Transverse colon (tissue), 4 donors: Measurements from ENCODE around the gene GRAPL. TPM values are rescaled to one million over a fixed set of nuclear protein-coding genes. Genes with fewer than 3 reads are reported as not detected.
"Not testable (repeated sequence)": the region's sequence is repeated elsewhere in the genome, so short reads cannot be mapped to it uniquely, and the experiment has no call there.

ENCODE experiments used
- DNase-seq: peaks from one replicate; pipeline ENCODE4 v3.0.0-alpha.2; 2019
- H3K27ac ChIP-seq, 4 donors: fragments of 200-600 bp; sonication (generic); 2 replicates each; pipeline ENCODE4 v1.5.1; 2016 to 2018; ENCODE audit warnings: inconsistent platforms in 4 of 4
- H3K27me3 ChIP-seq: fragments of 200-600 bp; sonication (generic); 2 replicates; pipeline ENCODE4 v1.5.1; 2017; ENCODE audit warnings: inconsistent platforms
- H3K36me3 ChIP-seq, 4 donors: fragments of 200-600 bp; sonication (generic); 2 replicates each; pipeline ENCODE4 v1.5.1; 2017 to 2019; ENCODE audit warnings: inconsistent platforms in 4 of 4
- H3K4me1 ChIP-seq, 4 donors: fragments of 200-600 bp; sonication (generic); 2 replicates each; pipeline ENCODE4 v1.5.1; 2017 to 2020; ENCODE audit warnings: inconsistent platforms in 4 of 4
- H3K4me3 ChIP-seq, 4 donors: fragments of 200-600 bp; sonication (generic); 1 replicate in 1 of 4; 2 replicates in 3 of 4; pipeline versions ENCODE4 v1.5.1 to v1.6.1; 2017 to 2019; ENCODE audit warnings: inconsistent platforms in 4 of 4
- H3K9me3 ChIP-seq, 2 donors: fragments of 200-600 bp; sonication (generic); 2 replicates each; pipeline ENCODE4 v1.5.1; 2017 to 2019; ENCODE audit warnings: inconsistent platforms in 2 of 2
- POLR2AphosphoS5 ChIP-seq, 3 donors: sonication (generic); formaldehyde crosslinking; IDR thresholded peaks; one replicate each; pipeline ENCODE4 v1.6.1; 2016; ENCODE audit warnings: antibody characterized with exemption in 3 of 3
- WGBS, 2 donors: methylation state at CpG; one replicate each; pipeline ENCODE4 v1.1.5; 2018; ENCODE audit warnings: low coverage in 1 of 2; 5-methylcytosine and 5-hydroxymethylcytosine counted together
- in situ Hi-C, 4 donors: fragments of 200-750 bp; cut with MboI; loops; one replicate each; pipeline versions ENCODE4 v1.15.0 to v1.15.1; 2017; ENCODE audit warnings: low sequenced_read_pairs in 3 of 4, low pct_ligation_motif_present in 1 of 4, low pct_unique_long_range_greater_than_20kb in 1 of 4
- intact Hi-C: fragments of 100-400 bp; cut with DNase I; formaldehyde crosslinking; loops from one replicate; pipeline ENCODE4 v1.15.1; 2023; ENCODE audit warnings: low total_unique reads
- total RNA-seq, 4 donors: library from RNA; depleted of rRNA; stranded (reverse); fragments of >200 nt; gene quantifications; one replicate each; pipeline ENCODE4 v1.1.0, GENCODE V29; 2016

Gene GRAPL
- total RNA-seq: 1 to 10 TPM in 2 of 4 donors, not detected in 2; 2.2 to 4.1 TPM

GRCh38 chr17:19127148-19127980 is at the start of gene GRAPL:
TSS of gene GRAPL (plus strand) at chr17:19127589. CDS start at chr17:19127620, 31 bp downstream.
- no CpG with 5 or more reads among the region's 14 CpGs for WGBS, 2 donors
- DNase-seq, H3K27me3 ChIP-seq, H3K4me3 ChIP-seq, intact Hi-C loops, H3K36me3 ChIP-seq, H3K27ac ChIP-seq, in situ Hi-C loops, H3K4me1 ChIP-seq, H3K9me3 ChIP-seq: not testable (repeated sequence)

- in situ Hi-C loops, intact Hi-C loops, H3K9me3 ChIP-seq, H3K36me3 ChIP-seq, H3K4me1 ChIP-seq, DNase-seq, H3K27me3 ChIP-seq: not testable (repeated sequence)
- peak overlapping the region in 3 of 4 donors; percentile 48 to 76 (median 71) for H3K27ac ChIP-seq
- peak overlapping the region in 1 of 4 donors; percentile 44 for H3K4me3 ChIP-seq
- no CpG with 5 or more reads among the region's 77 CpGs for WGBS, 2 donors
Measured at GRCh38 chr17:19088804-19089685, 38.3 kb upstream of the GRAPL start.

- H3K27me3 ChIP-seq, H3K9me3 ChIP-seq, H3K4me3 ChIP-seq, DNase-seq, intact Hi-C loops, H3K27ac ChIP-seq, H3K36me3 ChIP-seq, H3K4me1 ChIP-seq, in situ Hi-C loops: not testable (repeated sequence)
- no CpG with 5 or more reads among the region's 13 CpGs for WGBS, 2 donors
Measured at GRCh38 chr17:19090058-19090772, 37.2 kb upstream of the GRAPL start.

DNA sequence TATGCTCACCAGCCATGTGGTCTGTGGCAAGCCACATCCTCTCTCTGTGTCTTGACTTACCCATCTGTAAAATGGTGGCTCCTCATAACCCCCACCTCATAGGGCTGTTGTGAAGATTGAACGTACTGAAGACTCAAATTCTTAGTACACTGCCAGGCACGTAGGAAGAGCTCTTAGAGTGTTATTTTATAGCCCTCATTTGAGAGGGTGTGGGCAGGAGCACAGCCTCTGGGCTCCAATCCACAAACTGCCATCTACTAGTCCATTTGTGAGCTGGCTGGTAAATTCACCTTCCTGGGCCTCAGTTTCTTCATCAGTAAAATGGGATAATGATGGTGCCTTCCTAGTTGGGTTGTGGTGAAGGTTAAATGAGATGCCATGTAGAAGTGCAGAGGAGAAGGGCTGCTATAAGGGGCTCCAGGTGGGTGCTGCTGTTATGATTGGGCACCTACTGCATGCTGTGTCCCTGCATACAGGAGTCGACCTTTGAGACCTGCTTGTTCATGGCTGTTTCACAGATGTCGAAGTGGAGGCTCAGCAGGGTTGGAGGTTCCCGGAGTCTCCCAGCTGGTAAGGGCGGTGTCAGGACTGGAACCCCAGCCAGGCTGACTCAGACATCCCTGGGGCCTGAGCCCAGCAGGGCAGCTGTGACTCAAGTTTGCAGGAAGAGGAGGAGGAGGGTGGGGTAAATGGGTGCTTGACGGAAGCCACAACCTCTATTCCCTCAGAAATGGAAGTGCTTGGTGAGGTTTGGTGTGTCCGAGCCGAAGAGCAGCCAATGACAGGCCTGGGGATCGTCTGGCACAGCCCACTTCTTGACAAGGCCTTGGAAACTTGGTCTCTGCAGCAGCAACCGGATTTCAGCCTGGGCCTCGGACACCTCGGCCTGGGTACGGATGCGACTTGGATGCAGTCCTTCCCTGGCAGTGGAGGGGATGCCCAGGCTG is 34.4 kb upstream of the GRAPL start:
- H3K9me3 ChIP-seq, H3K4me3 ChIP-seq, H3K4me1 ChIP-seq, H3K27me3 ChIP-seq, intact Hi-C loops, in situ Hi-C loops, H3K36me3 ChIP-seq: not testable (repeated sequence)
- peak; percentile 16 for DNase-seq
- WGBS, 2 donors: 31% methylated on average over 2 of the region's 15 CpGs; no CpG with 5 or more reads in 1 of the 2 donors
- peak in 1 of 3 donors; percentile 36 for TF ChIP-seq POLR2AphosphoS5 (IDR thresholded peaks at IDR 0.05)
- H3K27ac ChIP-seq: peak overlapping the region in 3 of 4 donors; percentile 49 to 73 (median 67)

DNA sequence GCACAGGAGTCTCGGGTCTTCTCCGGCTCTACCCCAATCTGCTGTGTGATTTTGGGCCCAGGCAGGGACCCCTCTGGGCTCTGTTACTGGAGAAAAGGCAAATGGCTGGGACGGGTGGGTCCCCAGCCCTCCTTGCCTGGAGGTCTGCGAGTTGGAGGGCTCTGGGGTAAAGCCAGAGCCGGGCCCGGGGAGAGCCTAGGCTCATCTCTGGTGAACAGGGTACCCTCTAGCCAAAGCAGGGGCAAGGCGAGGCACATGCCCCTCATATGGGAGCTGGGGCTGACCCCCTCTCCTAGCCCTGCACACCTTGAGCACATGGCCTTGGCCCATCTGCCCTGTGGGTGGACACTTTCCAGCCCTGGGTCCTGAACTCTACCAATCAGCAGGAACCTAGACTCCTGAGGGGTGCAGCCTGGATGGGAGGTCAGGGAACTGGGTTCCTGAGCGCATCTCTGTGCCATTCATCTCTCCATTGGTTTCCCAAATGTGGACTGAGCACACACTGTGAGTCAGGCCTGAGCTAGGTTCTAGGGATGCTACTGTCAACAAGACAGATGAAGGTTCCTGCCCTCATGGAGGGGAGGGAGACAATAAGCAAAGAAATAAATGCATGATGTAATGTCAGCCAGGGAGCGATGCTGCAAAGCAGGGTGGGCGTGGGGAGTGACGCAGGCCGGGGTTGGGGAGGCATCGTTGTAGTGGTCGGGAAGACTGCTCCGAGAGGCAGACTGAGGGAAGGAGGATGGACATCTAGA is 33.5 kb upstream of the GRAPL start:
- H3K27me3 ChIP-seq, intact Hi-C loops, H3K4me3 ChIP-seq, H3K4me1 ChIP-seq, in situ Hi-C loops, DNase-seq, H3K36me3 ChIP-seq, H3K9me3 ChIP-seq: not testable (repeated sequence)
- H3K27ac ChIP-seq: peak overlapping the region in 3 of 4 donors; percentile 42 to 67 (median 49)
- 86% methylated on average over 2 of the region's 15 CpGs; no CpG with 5 or more reads in 1 of the 2 donors for WGBS, 2 donors

- intact Hi-C loops, H3K36me3 ChIP-seq, H3K27me3 ChIP-seq, H3K9me3 ChIP-seq, H3K27ac ChIP-seq, H3K4me1 ChIP-seq, DNase-seq, in situ Hi-C loops, H3K4me3 ChIP-seq: not testable (repeated sequence)
- WGBS, 2 donors: 33% methylated on average over 3 of the region's 6 CpGs; no CpG with 5 or more reads in 1 of the 2 donors
Measured at GRCh38 chr17:19108517-19108916, 18.9 kb upstream of the GRAPL start.

- Histone ChIP-seq H3K4me3 (peak overlapping the region in 2 of 4 donors; percentile 32 to 68), H3K27ac (peak overlapping the region; percentile 84 to 92 (median 89))
- intact Hi-C loops, H3K36me3 ChIP-seq, H3K9me3 ChIP-seq, in situ Hi-C loops, DNase-seq, H3K4me1 ChIP-seq, H3K27me3 ChIP-seq: not testable (repeated sequence)
- WGBS, 2 donors: no CpG with 5 or more reads among the region's 45 CpGs
Measured at GRCh38 chr17:19110189-19111097, 16.9 kb upstream of the GRAPL start.
